ENCODE results near the gene CRTC3.

- TF ChIP-seq SP1 (IDR thresholded peaks at IDR 0.05) (no peak), BHLHE40 (IDR thresholded peaks at IDR 0.05; ENCODE audit: borderline replicate concordance) (no peak), PKNOX1 (IDR thresholded peaks at IDR 0.05) (no peak), ELF4 (IDR thresholded peaks at IDR 0.05) (no peak), TARDBP (IDR thresholded peaks at IDR 0.05) (no peak), SUZ12 (IDR thresholded peaks at IDR 0.05) (no peak)
These were observed 76.9 kb downstream of the CRTC3 start for GRCh38 chr15:90606641-90607040.
